Fibroblast of villous mesenchyme (primary cell): ENCODE data around the gene TLCD5. TPM values are rescaled to one million over a fixed set of nuclear protein-coding genes. Genes with fewer than 3 reads are reported as not detected.

Experiments used
- DNase-seq: peaks from one replicate; pipeline ENCODE4 v3.0.0-alpha.2; 2010; ENCODE audit warnings: low read depth
- H3K4me3 ChIP-seq: 2 replicates; pipeline ENCODE4 v1.5.1; 2011; ENCODE audit warnings: low read depth, mild to moderate bottlenecking, low read length
- total RNA-seq: library from RNA; depleted of rRNA; stranded (reverse); fragments of >200 nt; gene quantifications from 2 replicates; pipeline ENCODE4 v1.2.3, GENCODE V29; 2012
- TF ChIP-seq, protein P1 (sequence below): IDR thresholded peaks from 2 replicates; pipeline ENCODE4 v1.5.1; 2012; ENCODE audit warnings: low read depth, mild to moderate bottlenecking, low read length; ENCODE audit not compliant: insufficient read depth

The TLCD5 gene
- 7.4 and 10.8 TPM in 2 replicates for total RNA-seq

- peak; percentile 72 for DNase-seq
- H3K4me3 ChIP-seq, result peak within 1 kb of the TSS; percentile 73
- TF ChIP-seq, protein P1, sequence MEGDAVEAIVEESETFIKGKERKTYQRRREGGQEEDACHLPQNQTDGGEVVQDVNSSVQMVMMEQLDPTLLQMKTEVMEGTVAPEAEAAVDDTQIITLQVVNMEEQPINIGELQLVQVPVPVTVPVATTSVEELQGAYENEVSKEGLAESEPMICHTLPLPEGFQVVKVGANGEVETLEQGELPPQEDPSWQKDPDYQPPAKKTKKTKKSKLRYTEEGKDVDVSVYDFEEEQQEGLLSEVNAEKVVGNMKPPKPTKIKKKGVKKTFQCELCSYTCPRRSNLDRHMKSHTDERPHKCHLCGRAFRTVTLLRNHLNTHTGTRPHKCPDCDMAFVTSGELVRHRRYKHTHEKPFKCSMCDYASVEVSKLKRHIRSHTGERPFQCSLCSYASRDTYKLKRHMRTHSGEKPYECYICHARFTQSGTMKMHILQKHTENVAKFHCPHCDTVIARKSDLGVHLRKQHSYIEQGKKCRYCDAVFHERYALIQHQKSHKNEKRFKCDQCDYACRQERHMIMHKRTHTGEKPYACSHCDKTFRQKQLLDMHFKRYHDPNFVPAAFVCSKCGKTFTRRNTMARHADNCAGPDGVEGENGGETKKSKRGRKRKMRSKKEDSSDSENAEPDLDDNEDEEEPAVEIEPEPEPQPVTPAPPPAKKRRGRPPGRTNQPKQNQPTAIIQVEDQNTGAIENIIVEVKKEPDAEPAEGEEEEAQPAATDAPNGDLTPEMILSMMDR, result peak; percentile 20
These were observed at the start of gene TLCD5 for GRCh38 chr11:120324932-120325810. TLCD5 (plus strand) TSS chr11:120325299; CDS start chr11:120327442, 2,143 bp downstream.

GRCh38 chr11:120279502-120279901, 45.6 kb upstream of the TLCD5 start:
- DNase-seq, result no peak
- no peak overlapping the region for H3K4me3 ChIP-seq
- TF ChIP-seq, protein P1, result no peak

DNA sequence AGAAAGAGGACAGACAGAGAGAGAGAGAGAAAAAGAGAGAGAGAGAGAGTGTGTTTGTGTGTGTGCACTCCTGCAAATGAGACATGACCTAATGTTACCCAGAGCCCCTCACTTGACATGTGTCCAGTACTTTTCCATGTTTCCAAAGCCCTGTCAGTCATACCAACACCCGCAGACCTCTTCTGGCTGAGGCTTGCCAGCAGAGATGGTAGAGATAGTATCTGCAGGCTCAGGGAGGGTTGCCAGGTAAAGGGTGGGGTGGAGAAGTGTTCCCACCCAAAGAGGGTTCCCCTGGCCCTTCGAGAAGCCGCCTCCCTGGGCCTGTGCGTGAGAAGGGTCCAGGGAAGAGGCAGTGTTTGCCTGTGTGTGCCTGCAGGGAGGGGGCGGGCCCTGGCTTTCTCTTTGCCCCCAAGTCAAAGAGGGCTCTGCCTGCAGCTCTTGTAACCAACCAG, 44.5 kb upstream of the TLCD5 start:
- DNase-seq, result no peak
- no peak overlapping the region for H3K4me3 ChIP-seq
- TF ChIP-seq, protein P1, result no peak

DNA sequence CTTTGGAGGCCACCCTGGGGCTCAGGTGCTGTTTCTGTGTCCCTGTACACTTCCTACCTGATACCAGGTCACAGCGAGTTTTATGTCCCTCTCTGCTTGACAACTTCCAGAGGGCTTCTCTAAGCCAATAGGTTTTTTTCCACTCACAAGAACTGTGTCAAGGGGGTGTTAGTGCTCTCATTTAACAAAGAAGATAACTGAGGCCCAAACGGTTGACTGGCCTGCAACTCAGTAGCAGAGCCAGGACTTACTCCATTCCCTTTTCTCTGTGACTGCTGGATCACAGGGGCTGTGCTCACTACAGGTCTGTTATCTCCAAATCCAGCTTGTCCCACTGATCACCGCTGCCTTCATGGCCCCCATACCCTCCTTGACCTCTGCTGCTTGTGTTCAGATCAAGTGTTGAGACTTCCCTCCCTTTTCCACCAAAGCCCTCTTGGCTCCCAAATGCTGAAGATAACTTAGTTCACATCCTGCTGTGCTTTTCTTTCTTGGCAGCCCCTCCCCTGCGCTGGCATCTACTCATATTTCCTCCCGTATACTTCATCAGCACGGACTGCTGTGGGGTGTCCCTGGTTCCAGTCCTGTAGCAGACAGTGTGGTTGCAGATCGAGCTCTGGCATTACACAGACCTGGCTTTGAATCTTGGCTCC, 43.8 kb upstream of the TLCD5 start:
- TF ChIP-seq, protein P1, result no peak
- no peak for DNase-seq
- H3K4me3 ChIP-seq, result no peak overlapping the region

- no peak overlapping the region for H3K4me3 ChIP-seq
- TF ChIP-seq, protein P1, result no peak
- DNase-seq, result no peak
These were observed 42.0 kb upstream of the TLCD5 start for GRCh38 chr11:120283124-120283523.

DNA sequence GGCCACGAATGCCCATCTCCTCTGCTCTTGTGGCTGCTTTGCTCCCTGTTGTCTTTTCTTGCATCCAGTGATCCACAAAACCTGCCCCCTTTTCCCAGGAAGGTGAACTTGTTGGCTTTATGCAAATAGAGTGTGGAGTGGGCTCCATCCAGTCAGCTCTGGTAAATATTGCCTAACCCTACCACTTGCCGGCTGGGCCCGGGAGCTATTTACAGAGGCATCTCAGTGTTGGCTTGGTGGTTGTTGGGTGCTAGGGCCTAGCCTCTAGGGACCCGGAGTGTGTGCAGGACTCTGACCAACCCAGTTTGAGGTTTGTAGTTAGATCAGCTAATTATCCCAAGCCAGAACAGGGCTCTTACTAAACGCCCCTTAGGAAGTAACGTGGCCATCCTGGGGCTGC, 40.8 kb upstream of the TLCD5 start:
- no peak overlapping the region for H3K4me3 ChIP-seq
- DNase-seq, result no peak
- TF ChIP-seq, protein P1, result no peak
